HEK293T (cell line): ENCODE results near the gene ARHGAP28.

ENCODE experiments used
- ARNT ChIP-seq: fragments of 450-650 bp; IDR thresholded peaks from 2 replicates; pipeline ENCODE4 v1.6.1; 2017; ENCODE audit warnings: mild to moderate bottlenecking
- BHLHE40 ChIP-seq: fragments of 450-650 bp; IDR thresholded peaks from 2 replicates; pipeline ENCODE4 v1.6.1; 2016; ENCODE audit warnings: mild to moderate bottlenecking, moderate library complexity, borderline replicate concordance
- CTBP1 ChIP-seq: fragments of 450-650 bp; IDR thresholded peaks from 2 replicates; pipeline ENCODE4 v1.6.1; 2016; ENCODE audit warnings: borderline replicate concordance
- FOXA1 ChIP-seq: fragments of 450-650 bp; IDR thresholded peaks from 2 replicates; pipeline ENCODE4 v1.6.1; 2016; ENCODE audit warnings: mild to moderate bottlenecking
- FOXM1 ChIP-seq: fragments of 450-650 bp; IDR thresholded peaks from 2 replicates; pipeline ENCODE4 v1.6.1; 2017; ENCODE audit warnings: mild to moderate bottlenecking, borderline replicate concordance
- HDGF ChIP-seq: fragments of 450-650 bp; IDR thresholded peaks from 2 replicates; pipeline ENCODE4 v1.6.1; 2017; ENCODE audit warnings: antibody characterized with exemption, borderline replicate concordance
- NFRKB ChIP-seq: fragments of 450-650 bp; IDR thresholded peaks from 2 replicates; pipeline ENCODE4 v1.6.1; 2016; ENCODE audit warnings: mild to moderate bottlenecking, moderate library complexity
- PKNOX1 ChIP-seq: fragments of 450-650 bp; IDR thresholded peaks from 2 replicates; pipeline ENCODE4 v1.6.1; 2016
- SUZ12 ChIP-seq: fragments of 450-650 bp; IDR thresholded peaks from 2 replicates; pipeline ENCODE4 v1.6.1; 2016; ENCODE audit warnings: mild to moderate bottlenecking
- TARDBP ChIP-seq: fragments of 450-650 bp; IDR thresholded peaks from 2 replicates; pipeline ENCODE4 v1.6.1; 2016

- no peak for TF ChIP-seq NFRKB
- no peak for TF ChIP-seq TARDBP
- TF ChIP-seq HDGF: no peak
- TF ChIP-seq FOXA1: no peak
- TF ChIP-seq FOXM1: no peak
- TF ChIP-seq BHLHE40: no peak
- no peak for TF ChIP-seq CTBP1
- TF ChIP-seq PKNOX1: no peak
- TF ChIP-seq ARNT: no peak
- TF ChIP-seq SUZ12: no peak
These were observed 126.3 kb downstream of the ARHGAP28 start for GRCh38 chr18:6855767-6856166.
